ENCODE measurements around the gene PARD3.

DNA sequence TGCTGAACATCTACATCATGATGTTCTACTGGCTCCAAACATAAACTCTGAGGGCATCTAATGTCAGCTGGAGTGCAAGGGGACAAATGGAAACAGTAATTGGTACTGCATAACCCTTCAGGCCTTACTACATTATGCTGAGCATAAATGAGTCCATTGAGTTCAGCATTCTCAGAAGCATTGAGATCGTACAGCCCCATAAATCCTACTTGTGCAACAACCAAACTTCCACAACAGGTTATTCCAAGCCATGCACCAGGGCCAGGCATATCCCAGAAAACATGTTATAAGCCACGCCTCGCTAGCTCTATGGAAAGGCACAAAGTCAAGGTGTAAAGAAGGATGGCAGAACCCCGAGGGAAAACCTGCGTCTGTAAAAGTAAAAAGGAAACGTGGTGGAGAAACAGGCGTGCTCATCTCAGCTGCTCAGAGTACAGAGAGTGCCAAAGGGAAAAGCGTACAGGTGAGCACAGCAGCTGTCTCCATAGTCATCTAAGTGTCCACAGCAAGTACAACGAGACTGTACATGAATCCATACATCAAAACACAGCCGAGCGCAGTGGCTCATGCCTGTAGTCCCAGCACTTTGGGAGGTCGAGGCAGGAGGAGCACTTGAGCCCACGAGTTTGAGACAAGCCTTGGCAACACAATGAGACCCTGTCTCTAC lies 124.6 kb downstream of the PARD3 start:
- TF ChIP-seq, protein P1, sequence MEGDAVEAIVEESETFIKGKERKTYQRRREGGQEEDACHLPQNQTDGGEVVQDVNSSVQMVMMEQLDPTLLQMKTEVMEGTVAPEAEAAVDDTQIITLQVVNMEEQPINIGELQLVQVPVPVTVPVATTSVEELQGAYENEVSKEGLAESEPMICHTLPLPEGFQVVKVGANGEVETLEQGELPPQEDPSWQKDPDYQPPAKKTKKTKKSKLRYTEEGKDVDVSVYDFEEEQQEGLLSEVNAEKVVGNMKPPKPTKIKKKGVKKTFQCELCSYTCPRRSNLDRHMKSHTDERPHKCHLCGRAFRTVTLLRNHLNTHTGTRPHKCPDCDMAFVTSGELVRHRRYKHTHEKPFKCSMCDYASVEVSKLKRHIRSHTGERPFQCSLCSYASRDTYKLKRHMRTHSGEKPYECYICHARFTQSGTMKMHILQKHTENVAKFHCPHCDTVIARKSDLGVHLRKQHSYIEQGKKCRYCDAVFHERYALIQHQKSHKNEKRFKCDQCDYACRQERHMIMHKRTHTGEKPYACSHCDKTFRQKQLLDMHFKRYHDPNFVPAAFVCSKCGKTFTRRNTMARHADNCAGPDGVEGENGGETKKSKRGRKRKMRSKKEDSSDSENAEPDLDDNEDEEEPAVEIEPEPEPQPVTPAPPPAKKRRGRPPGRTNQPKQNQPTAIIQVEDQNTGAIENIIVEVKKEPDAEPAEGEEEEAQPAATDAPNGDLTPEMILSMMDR (conservative IDR thresholded peaks at IDR 0.05; ENCODE audit: low read length), result no peak
- no peak for TF ChIP-seq EZH2phosphoT487 (IDR thresholded peaks at IDR 0.05; ENCODE audit: borderline replicate concordance)

Measured in Loucy (cell line).